ENCODE results near the gene DCLK2.

The DCLK2 gene

DNA sequence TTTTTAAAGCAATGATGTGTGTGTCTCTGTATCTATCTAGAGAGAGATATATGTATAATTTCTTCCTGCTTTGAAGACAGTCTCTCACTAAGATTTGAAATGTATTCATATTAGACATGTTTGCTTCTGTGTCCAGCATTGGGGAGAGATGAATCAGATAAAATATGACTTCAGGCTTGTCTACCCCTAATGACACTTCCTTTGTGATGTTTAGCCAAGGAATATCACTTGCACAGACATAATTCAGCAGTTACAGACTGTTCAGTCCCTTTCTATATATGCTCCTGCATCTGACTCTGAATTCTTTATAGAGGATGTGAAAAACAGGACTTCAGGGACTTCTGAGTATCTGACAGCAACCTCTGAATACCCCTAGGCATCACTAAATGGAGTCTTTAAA lies 158.4 kb downstream of the DCLK2 start:
- Histone ChIP-seq H3K9me2 (ENCODE audit: low read depth, low read length) (no peaks in the 10 kb centered on the region), H3F3A (ENCODE audit: insufficient read depth, low read length) (no peaks in the 10 kb centered on the region), H4K20me1 (ENCODE audit: insufficient read depth, low read length) (no peaks in the 10 kb centered on the region), H3K27me3 (ENCODE audit: insufficient read depth, low read length) (peaks cover 3% of the 10 kb centered on the region), H3K36me3 (ENCODE audit: insufficient read depth, low read length) (no peaks in the 10 kb centered on the region), H2AFZ (ENCODE audit: low read length) (no peak overlapping the region), H3K4me3 (ENCODE audit: low read depth, low read length, poor library complexity, severe bottlenecking) (no peak overlapping the region), H3K79me2 (ENCODE audit: insufficient read depth, low read length) (no peaks in the 10 kb centered on the region), H3K4me1 (ENCODE audit: insufficient read depth, low read length, severe bottlenecking) (no peaks in the 10 kb centered on the region), H3K27ac (ENCODE audit: low read depth, low read length, poor library complexity, severe bottlenecking) (no peak overlapping the region), H3K4me2 (ENCODE audit: low read length) (no peak overlapping the region), H3K9ac (ENCODE audit: low read length) (no peak overlapping the region), H3K9me3 (ENCODE audit: low read length) (no peaks in the 10 kb centered on the region)
- TF ChIP-seq EZH2 (IDR thresholded peaks at IDR 0.05; ENCODE audit: borderline replicate concordance, low read length), result no peak
- TF ChIP-seq, protein P1, sequence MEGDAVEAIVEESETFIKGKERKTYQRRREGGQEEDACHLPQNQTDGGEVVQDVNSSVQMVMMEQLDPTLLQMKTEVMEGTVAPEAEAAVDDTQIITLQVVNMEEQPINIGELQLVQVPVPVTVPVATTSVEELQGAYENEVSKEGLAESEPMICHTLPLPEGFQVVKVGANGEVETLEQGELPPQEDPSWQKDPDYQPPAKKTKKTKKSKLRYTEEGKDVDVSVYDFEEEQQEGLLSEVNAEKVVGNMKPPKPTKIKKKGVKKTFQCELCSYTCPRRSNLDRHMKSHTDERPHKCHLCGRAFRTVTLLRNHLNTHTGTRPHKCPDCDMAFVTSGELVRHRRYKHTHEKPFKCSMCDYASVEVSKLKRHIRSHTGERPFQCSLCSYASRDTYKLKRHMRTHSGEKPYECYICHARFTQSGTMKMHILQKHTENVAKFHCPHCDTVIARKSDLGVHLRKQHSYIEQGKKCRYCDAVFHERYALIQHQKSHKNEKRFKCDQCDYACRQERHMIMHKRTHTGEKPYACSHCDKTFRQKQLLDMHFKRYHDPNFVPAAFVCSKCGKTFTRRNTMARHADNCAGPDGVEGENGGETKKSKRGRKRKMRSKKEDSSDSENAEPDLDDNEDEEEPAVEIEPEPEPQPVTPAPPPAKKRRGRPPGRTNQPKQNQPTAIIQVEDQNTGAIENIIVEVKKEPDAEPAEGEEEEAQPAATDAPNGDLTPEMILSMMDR (IDR thresholded peaks at IDR 0.05; ENCODE audit: low read length), result no peak

DNA sequence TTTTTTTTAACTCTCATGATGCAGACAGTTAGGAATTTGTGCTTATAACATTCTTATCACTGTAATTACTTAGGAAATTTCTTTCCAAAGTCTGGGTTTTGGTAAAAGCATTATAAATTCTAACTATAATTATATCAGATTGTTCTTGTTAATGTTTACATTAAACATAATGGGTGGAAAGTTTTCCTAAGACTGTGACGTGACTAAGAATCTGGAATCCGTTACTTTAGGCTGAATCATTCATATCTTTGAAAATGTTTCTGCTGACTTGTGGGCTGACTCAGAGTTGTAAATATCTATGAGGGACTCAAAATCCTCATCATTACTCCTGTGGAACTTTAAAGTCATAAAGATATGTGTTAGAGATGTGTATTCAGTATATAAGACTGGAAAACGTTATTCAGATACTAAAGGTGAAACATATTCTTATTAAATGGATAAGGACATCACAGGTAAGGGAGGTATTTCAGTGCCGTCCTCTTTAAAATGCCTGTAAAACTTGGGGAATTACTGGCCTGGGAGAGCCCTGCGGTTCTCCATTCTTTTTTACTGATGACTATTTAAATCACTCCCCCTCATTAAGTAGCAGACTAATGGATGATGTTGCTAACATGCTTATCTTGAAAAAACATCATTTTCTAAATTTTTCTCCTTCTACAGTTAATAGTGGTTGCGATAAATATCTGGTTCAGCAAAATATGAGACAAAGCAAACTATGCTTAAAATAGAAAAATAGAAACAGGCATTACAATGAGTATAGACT lies 159.0 kb downstream of the DCLK2 start:
- H3K4me1 ChIP-seq (ENCODE audit: insufficient read depth, low read length, severe bottlenecking), result no peaks in the 10 kb centered on the region
- H3K4me3 ChIP-seq (ENCODE audit: low read depth, low read length, poor library complexity, severe bottlenecking), result no peak overlapping the region
- H3K9me2 ChIP-seq (ENCODE audit: low read depth, low read length), result no peaks in the 10 kb centered on the region
- H3K4me2 ChIP-seq (ENCODE audit: low read length), result no peak overlapping the region
- H3K27me3 ChIP-seq (ENCODE audit: insufficient read depth, low read length), result peaks cover 3% of the 10 kb centered on the region
- no peaks in the 10 kb centered on the region for H4K20me1 ChIP-seq (ENCODE audit: insufficient read depth, low read length)
- H3K36me3 ChIP-seq (ENCODE audit: insufficient read depth, low read length), result no peaks in the 10 kb centered on the region
- H2AFZ ChIP-seq (ENCODE audit: low read length), result no peak overlapping the region
- no peak for TF ChIP-seq EZH2 (IDR thresholded peaks at IDR 0.05; ENCODE audit: borderline replicate concordance, low read length)
- TF ChIP-seq, protein P1 (IDR thresholded peaks at IDR 0.05; ENCODE audit: low read length), result no peak
- no peak overlapping the region for H3K27ac ChIP-seq (ENCODE audit: low read depth, low read length, poor library complexity, severe bottlenecking)
- no peaks in the 10 kb centered on the region for H3K9me3 ChIP-seq (ENCODE audit: low read length)
- no peaks in the 10 kb centered on the region for H3F3A ChIP-seq (ENCODE audit: insufficient read depth, low read length)
- H3K79me2 ChIP-seq (ENCODE audit: insufficient read depth, low read length), result no peaks in the 10 kb centered on the region
- no peak overlapping the region for H3K9ac ChIP-seq (ENCODE audit: low read length)

DNA sequence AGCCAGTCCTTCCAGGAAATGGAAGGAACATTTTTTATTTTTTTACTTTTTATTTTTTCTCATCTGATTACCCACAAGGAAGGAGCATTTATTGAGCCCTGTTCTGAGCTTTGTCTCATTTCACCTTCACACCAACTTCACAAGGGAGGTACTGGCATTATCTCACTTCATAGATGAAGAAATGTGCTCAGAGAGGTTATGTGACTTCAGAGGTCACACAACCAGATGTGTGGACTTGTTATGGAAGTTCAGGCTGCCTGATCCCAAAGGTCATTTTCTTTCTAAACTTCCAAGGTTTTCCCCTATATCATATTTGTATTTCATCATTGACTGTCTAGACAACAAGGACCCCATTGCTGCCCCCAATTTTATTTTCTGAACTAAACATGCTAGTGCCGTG lies 160.3 kb downstream of the DCLK2 start:
- Histone ChIP-seq H3F3A (ENCODE audit: insufficient read depth, low read length) (no peaks in the 10 kb centered on the region), H3K79me2 (ENCODE audit: insufficient read depth, low read length) (no peaks in the 10 kb centered on the region), H2AFZ (ENCODE audit: low read length) (no peak overlapping the region), H3K9me3 (ENCODE audit: low read length) (no peaks in the 10 kb centered on the region), H3K4me1 (ENCODE audit: insufficient read depth, low read length, severe bottlenecking) (no peaks in the 10 kb centered on the region), H3K36me3 (ENCODE audit: insufficient read depth, low read length) (no peaks in the 10 kb centered on the region), H3K9ac (ENCODE audit: low read length) (no peak overlapping the region), H4K20me1 (ENCODE audit: insufficient read depth, low read length) (no peaks in the 10 kb centered on the region), H3K9me2 (ENCODE audit: low read depth, low read length) (no peaks in the 10 kb centered on the region), H3K4me2 (ENCODE audit: low read length) (no peak overlapping the region), H3K27ac (ENCODE audit: low read depth, low read length, poor library complexity, severe bottlenecking) (no peak overlapping the region), H3K27me3 (ENCODE audit: insufficient read depth, low read length) (peaks cover 3% of the 10 kb centered on the region), H3K4me3 (ENCODE audit: low read depth, low read length, poor library complexity, severe bottlenecking) (no peak overlapping the region)
- TF ChIP-seq EZH2 (IDR thresholded peaks at IDR 0.05; ENCODE audit: borderline replicate concordance, low read length), result no peak
- TF ChIP-seq, protein P1 (IDR thresholded peaks at IDR 0.05; ENCODE audit: low read length), result no peak

Measured in OCI-LY1 (cell line).